ENCODE measurements around the gene RGS14.

- TF ChIP-seq FOXP2 (optimal IDR thresholded peaks at IDR 0.05; ENCODE audit: control extremely low read depth, extremely low read length, insufficient read depth) (no peak), POLR2AphosphoS5 (IDR thresholded peaks at IDR 0.05; ENCODE audit: borderline replicate concordance, low read depth, low read length) (no peak), EZH2 (IDR thresholded peaks at IDR 0.05) (no peak)
Observed at GRCh38 chr5:177355162-177355867, 2.4 kb upstream of the RGS14 start.
